Measurements from ENCODE around the gene CHST4.
"Not testable (repeated sequence)": the region's sequence is repeated elsewhere in the genome, so short reads cannot be mapped to it uniquely, and the experiment has no call there.

CHST4 gene

DNA sequence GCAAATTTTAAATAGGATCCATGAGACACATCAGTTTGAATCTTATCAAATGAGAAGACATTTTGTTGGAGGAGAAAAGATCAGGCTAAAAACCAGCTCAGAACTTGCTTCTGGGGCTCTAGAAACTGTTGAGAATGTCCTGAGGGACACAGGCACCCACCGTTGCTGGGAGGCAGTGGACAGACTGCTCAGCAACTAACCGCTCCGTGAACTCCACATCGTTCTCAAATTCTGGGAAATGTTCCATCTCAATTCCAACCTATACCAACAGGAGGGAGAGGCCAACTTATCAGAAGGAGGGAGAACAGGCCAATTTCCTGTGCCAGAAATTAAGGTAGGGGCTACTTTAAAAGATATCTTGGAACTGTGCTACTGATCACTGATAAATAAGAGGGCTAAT is 42.3 kb downstream of the CHST4 start:
- no peak overlapping the region for H3K4me3 Mint-ChIP-seq
- H3K27me3 Mint-ChIP-seq: peaks cover 26% of the 10 kb centered on the region
- peaks cover 27% of the 10 kb centered on the region for H3K4me1 Mint-ChIP-seq (ENCODE audit: low read depth)
- no peak overlapping the region for H3K27ac Mint-ChIP-seq
- intact Hi-C loops (cut with micrococcal nuclease): no loop called here
- H3K36me3 Mint-ChIP-seq (ENCODE audit: low read depth): no peaks in the 10 kb centered on the region
- H3K9me3 Mint-ChIP-seq: no peaks in the 10 kb centered on the region

DNA sequence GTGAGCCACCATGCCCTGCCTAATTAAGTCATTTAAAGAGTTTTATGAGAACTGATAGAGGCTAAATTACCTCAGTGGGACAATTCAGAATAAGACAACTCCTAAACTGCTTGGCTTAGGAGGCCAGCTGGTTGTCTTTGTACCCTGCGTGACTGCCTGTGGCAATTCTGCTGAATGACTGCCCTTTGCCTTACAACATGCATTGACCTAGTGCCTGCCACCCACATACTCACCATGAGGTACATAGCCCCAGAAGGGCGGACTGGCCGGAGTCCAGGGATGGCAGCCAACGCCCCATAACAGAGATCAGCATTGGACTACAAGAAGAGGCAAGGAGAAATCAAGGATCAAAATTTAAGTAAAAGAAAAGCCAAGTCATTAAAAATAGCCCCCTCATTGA is 43.4 kb downstream of the CHST4 start:
- Mint-ChIP-seq H3K36me3 (ENCODE audit: low read depth) (no peaks in the 10 kb centered on the region), H3K4me1 (ENCODE audit: low read depth) (peaks cover 19% of the 10 kb centered on the region), H3K4me3 (no peak overlapping the region), H3K27me3 (peaks cover 30% of the 10 kb centered on the region), H3K9me3 (no peaks in the 10 kb centered on the region), H3K27ac (no peak overlapping the region)
- intact Hi-C loops (cut with micrococcal nuclease): no loop called here

DNA sequence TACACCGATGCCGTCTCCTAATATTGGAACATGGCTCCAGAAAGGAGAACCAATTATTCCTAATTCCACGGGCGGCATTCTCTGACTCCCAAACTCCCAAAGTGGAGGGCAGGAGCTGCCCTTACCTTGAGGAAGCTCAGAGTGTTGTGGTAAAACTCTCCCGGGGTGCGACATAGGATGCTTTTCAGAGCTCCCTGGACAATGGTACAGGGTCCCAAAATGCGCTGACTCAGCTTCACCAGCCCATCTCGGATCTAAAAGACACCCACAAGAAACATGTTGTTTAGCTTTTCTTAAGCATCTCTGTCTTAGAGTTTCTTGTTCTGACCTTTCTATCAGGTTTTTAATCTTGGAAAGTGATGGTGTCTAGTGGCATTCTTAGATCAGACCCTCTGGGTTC is 43.9 kb downstream of the CHST4 start:
- no peaks in the 10 kb centered on the region for H3K9me3 Mint-ChIP-seq
- intact Hi-C loops (cut with micrococcal nuclease): no loop called here
- no peaks in the 10 kb centered on the region for H3K36me3 Mint-ChIP-seq (ENCODE audit: low read depth)
- peaks cover 15% of the 10 kb centered on the region for H3K4me1 Mint-ChIP-seq (ENCODE audit: low read depth)
- no peak overlapping the region for H3K4me3 Mint-ChIP-seq
- peaks cover 30% of the 10 kb centered on the region for H3K27me3 Mint-ChIP-seq
- no peak overlapping the region for H3K27ac Mint-ChIP-seq

DNA sequence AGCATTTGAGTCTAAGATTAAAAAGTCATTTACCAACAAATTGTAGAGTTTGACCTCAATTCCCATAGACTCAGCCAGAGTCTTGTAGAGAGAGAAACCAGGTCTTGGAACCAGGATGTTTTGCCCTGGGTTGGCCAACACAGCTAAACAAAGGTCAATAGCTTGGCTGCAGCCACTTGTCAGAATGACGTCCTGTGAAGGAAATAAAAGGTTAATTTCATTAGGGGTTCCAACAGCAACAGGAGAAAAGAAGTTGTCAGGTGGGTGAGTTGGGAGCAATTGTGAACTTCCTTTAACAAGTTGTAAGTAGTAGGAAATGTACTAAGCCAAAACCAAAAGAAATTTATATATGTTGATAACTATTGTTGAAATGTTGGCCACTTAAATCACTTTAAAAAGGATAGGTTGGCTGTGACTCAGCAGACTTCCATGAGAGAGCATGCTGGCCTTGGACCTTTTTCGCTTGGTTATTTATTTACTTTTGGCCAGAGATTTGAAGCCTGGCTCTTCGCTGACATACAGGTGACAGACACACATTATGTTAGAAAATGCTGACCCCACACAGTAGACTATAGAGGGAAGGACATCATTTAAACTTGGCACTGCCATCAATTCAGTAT is 46.4 kb downstream of the CHST4 start:
- H3K4me1 Mint-ChIP-seq (ENCODE audit: low read depth): no peaks in the 10 kb centered on the region

DNA sequence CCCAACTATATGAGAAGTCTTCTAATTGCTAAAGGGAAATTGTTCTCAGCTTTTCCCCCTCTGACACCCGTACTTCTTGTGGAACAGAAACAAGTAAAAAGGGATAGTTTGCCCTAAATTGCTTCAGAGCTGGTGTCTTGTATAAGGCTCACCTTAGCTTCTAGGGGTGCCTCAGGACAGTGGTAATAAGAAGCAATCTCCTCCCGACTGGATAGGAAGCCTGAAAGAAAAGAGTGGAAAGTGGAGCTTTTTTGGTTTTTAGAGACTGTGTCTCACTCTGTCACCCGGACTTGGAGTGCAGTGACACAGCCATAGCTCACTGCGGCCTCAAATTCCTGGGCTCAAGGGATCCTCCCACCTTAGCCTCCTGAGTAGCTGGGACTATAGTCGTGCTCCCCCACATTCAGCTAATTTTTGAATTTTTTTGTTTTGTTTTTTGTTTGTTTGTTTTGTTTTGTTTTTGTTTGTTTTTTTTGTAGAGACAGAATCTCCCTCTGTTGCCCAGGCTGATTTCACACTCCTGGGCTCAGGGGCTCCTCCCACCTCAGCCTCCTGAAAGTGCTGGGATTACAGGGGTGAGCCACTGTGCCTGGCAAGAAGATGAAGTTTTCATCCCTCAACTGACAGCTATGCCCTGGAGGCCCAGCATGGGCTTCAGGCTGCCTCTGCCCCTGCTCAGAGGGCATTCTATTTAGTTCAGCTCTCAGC is 47.3 kb downstream of the CHST4 start:
- H3K36me3 Mint-ChIP-seq (ENCODE audit: low read depth): no peaks in the 10 kb centered on the region
- H3K4me3 Mint-ChIP-seq: no peak overlapping the region
- H3K27ac Mint-ChIP-seq: no peak overlapping the region
- peaks cover 38% of the 10 kb centered on the region for H3K27me3 Mint-ChIP-seq
- intact Hi-C loops (cut with micrococcal nuclease): no loop called here
- no peaks in the 10 kb centered on the region for H3K9me3 Mint-ChIP-seq
- no peaks in the 10 kb centered on the region for H3K4me1 Mint-ChIP-seq (ENCODE audit: low read depth)

More for the DNA sequence above, 46.4 kb downstream of the CHST4 start:
- Mint-ChIP-seq H3K36me3 (ENCODE audit: low read depth) (no peaks in the 10 kb centered on the region), H3K9me3 (no peaks in the 10 kb centered on the region), H3K4me3 (no peak overlapping the region), H3K27ac (no peak overlapping the region), H3K27me3 (peaks cover 42% of the 10 kb centered on the region)
- intact Hi-C loops (cut with micrococcal nuclease): no loop called here

DNA sequence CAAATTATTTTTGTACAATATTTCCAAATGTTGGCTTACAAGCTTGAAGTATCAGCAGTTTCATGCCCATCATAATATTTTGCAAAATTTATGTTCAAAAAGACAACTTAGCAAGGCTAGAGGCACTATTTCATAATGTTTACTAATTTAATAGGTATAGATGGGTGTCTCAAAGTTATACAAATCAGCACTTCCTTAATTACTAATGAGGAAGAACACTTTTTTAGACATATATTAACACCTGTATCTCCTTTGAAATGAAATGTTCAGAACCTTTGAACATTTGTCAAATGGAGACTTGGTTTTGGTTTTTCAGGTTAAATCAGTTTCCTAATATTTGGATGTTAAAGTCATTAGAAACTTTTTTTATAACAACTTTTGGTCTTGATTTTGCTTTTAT is 48.5 kb downstream of the CHST4 start:
- H3K4me3 Mint-ChIP-seq: no peak overlapping the region
- no peaks in the 10 kb centered on the region for H3K9me3 Mint-ChIP-seq
- no peak overlapping the region for H3K27ac Mint-ChIP-seq
- no peaks in the 10 kb centered on the region for H3K4me1 Mint-ChIP-seq (ENCODE audit: low read depth)
- H3K36me3 Mint-ChIP-seq (ENCODE audit: low read depth): no peaks in the 10 kb centered on the region
- H3K27me3 Mint-ChIP-seq: peaks cover 31% of the 10 kb centered on the region
- intact Hi-C loops (cut with micrococcal nuclease): no loop called here

DNA sequence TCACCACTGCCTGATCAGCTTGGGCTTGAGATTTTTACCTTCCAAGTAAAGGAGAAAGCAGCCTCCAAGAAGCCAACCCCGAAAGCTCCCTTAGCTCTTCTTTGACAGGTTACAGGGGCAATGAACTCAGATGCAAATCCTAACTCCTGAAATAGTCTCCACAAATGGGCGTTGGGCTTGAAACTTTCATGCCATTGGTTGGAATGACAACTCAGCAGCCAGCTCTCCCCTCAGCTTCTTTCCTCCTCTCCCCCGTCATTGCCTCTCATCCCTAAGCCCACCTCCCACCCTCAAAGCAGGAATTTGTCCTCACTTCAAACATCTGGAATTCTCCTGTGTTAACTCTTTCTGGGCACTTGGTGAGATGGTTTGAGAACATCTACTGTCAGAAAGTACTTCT is 50.7 kb downstream of the CHST4 start, which contains the start of gene TAT:
TAT (minus strand) TSS at position 122 of the 400 bp plus-strand sequence. CDS start 677 bp downstream, outside the sequence.
- H3K36me3 Mint-ChIP-seq (ENCODE audit: low read depth): no peaks in the 10 kb centered on the region
- H3K4me1 Mint-ChIP-seq (ENCODE audit: low read depth): no peaks in the 10 kb centered on the region
- peaks cover 23% of the 10 kb centered on the region for H3K27me3 Mint-ChIP-seq
- no peaks in the 10 kb centered on the region for H3K9me3 Mint-ChIP-seq
- intact Hi-C loops (cut with micrococcal nuclease): no loop called here
- no peak within 1 kb of the TSS for H3K27ac Mint-ChIP-seq
- no peak within 1 kb of the TSS for H3K4me3 Mint-ChIP-seq

DNA sequence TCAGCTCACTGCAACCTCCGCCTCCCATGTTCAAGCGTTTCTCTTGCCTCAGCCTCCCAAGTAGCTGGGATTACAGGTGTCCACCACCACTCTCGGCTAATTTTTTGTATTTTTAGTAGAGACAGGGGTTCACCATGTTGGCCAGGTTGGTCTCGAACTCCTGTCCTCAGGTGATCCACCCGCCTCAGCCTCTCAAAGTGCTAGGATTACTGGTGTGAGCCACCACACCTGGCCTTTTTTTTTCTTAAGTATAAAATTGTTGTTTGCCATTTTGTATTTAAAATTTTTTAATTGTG is 56.3 kb downstream of the CHST4 start:
- H3K9me3 Mint-ChIP-seq; H3K36me3 Mint-ChIP-seq (ENCODE audit: low read depth); H3K27ac Mint-ChIP-seq; H3K4me1 Mint-ChIP-seq (ENCODE audit: low read depth); intact Hi-C loops (cut with micrococcal nuclease); H3K4me3 Mint-ChIP-seq: not testable (repeated sequence)
- H3K27me3 Mint-ChIP-seq: peaks cover 12% of the 10 kb centered on the region

DNA sequence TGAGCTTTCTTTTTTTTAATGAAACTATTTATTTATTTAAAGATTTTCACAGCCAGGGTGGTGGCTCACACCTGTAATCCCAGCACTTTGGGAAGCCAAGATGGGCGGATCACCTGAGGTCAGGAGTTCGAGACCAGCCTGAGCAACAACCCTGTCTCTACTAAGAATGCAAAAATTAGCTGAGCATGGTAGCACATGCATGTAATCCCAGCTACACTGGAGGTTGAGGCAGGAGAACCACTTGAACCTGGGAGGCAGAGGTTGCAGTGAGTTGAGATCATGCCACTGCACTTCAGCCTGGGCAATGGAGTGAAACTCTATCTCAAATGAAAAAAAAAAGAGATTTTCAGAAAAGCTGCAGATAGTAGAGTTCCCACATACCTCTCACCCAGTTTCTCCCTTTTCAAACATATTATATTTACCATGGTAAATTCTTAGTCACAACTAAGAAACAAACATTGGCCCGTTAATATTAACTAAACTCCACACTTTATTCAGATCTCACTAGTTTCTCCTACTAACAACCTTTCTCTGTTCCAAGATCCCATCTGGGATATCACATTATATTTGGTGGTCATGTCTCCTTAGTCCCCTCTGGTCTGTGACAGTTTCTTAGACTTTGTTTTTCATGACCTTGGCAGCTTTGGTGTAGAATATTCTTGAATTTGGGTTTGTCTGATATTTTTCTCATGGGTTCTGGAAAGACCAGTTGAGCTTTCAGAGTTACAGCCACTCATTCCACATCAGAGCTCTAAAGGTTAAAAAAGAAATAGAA is 58.5 kb downstream of the CHST4 start:
- Mint-ChIP-seq H3K4me3 (no peak overlapping the region), H3K4me1 (ENCODE audit: low read depth) (no peaks in the 10 kb centered on the region), H3K9me3 (no peaks in the 10 kb centered on the region), H3K36me3 (ENCODE audit: low read depth) (no peaks in the 10 kb centered on the region), H3K27me3 (peaks cover 12% of the 10 kb centered on the region), H3K27ac (no peak overlapping the region)
- intact Hi-C loops (cut with micrococcal nuclease): no loop called here

DNA sequence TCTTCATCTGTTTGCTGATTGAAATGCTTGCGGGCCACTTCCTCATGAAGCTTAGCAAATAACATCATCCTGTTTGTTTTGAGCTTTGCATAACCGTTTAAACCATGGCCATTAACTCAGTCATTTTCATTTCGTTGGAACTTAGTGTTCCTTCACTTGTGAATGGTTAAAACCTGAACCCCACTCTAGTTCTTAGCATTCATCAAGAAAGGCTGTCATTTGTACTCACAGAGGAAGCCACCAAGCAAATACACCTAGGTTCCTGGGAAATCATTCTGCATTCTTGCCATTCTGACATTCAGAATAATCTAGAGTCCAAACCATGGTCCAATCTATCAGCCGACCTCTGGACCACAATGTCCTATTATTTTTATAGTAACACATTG is 59.1 kb downstream of the CHST4 start:
- intact Hi-C loops (cut with micrococcal nuclease): no loop called here
- Mint-ChIP-seq H3K4me1 (ENCODE audit: low read depth) (no peaks in the 10 kb centered on the region), H3K4me3 (no peak overlapping the region), H3K27ac (no peak overlapping the region), H3K27me3 (peaks cover 12% of the 10 kb centered on the region), H3K36me3 (ENCODE audit: low read depth) (no peaks in the 10 kb centered on the region), H3K9me3 (no peaks in the 10 kb centered on the region)

All from dendritic cell treated with granulocyte-macrophage colony-stimulating factor and Interleukin-4, amounts not matched to agents 40 ng/mL and 50 ng/mL, for 4 days (primary cell).